Neural progenitor cell (in vitro differentiated cells): Measurements from ENCODE around the gene DLEC1. TPM values are rescaled to one million over a fixed set of nuclear protein-coding genes. Genes with fewer than 3 reads are reported as not detected.
A peak's percentile ranks its signal among the peaks of the same experiment; 100 is the strongest.

ENCODE experiments used
- DNase-seq: peaks from one replicate; pipeline ENCODE4 v3.0.0-alpha.2; 2016; ENCODE audit warnings: low spot score
- H2AFZ ChIP-seq: fragments of 200-600 bp; sonication (generic); replicated peaks from 2 replicates; pipeline ENCODE4 v1.6.1; 2016; ENCODE audit warnings: antibody characterized with exemption
- H3F3A ChIP-seq: fragments of 200-600 bp; sonication (generic); 2 replicates; pipeline ENCODE4 v1.6.1; 2016; ENCODE audit warnings: antibody characterized with exemption, low read depth
- H3K27ac ChIP-seq: fragments of 200-600 bp; sonication (generic); 2 replicates; pipeline ENCODE4 v1.5.1; 2016; ENCODE audit warnings: mild to moderate bottlenecking
- H3K27me3 ChIP-seq: fragments of 200-600 bp; sonication (generic); 2 replicates; pipeline ENCODE4 v1.6.1; 2016; ENCODE audit warnings: mild to moderate bottlenecking, moderate library complexity
- H3K36me3 ChIP-seq: fragments of 200-600 bp; sonication (generic); 2 replicates; pipeline ENCODE4 v1.5.1; 2016
- H3K4me1 ChIP-seq: fragments of 200-600 bp; sonication (generic); 2 replicates; pipeline ENCODE4 v1.6.1; 2016; ENCODE audit warnings: mixed run types
- H3K4me2 ChIP-seq: fragments of 200-600 bp; sonication (generic); 2 replicates; pipeline ENCODE4 v1.6.1; 2016
- H3K4me3 ChIP-seq: fragments of 200-600 bp; sonication (generic); 2 replicates; pipeline ENCODE4 v1.5.1; 2016
- H3K79me2 ChIP-seq: fragments of 200-600 bp; sonication (generic); 2 replicates; pipeline ENCODE4 v1.6.1; 2016; ENCODE audit warnings: low read depth
- H3K9ac ChIP-seq: fragments of 200-600 bp; sonication (generic); 2 replicates; pipeline ENCODE4 v1.6.1; 2016
- H3K9me3 ChIP-seq: fragments of 200-600 bp; sonication (generic); 2 replicates; pipeline ENCODE4 v1.5.1; 2016; ENCODE audit warnings: low read depth
- H4K20me1 ChIP-seq: fragments of 200-600 bp; sonication (generic); 2 replicates; pipeline ENCODE4 v1.6.1; 2016; ENCODE audit warnings: low read depth
- H3K27ac Mint-ChIP-seq: 3 replicates; pipeline ENCODE4 v1.8.0; 2021; ENCODE audit warnings: mixed read lengths
- H3K27me3 Mint-ChIP-seq: 2 replicates; pipeline ENCODE4 v1.8.0; 2022; ENCODE audit warnings: low read depth, mild to moderate bottlenecking, inconsistent platforms, moderate library complexity, mixed read lengths; ENCODE audit not compliant: insufficient read depth
- H3K36me3 Mint-ChIP-seq: 3 replicates; pipeline ENCODE4 v1.8.0; 2021; ENCODE audit warnings: mixed read lengths
- H3K4me1 Mint-ChIP-seq: 3 replicates; pipeline ENCODE4 v1.8.0; 2021; ENCODE audit warnings: mixed read lengths
- H3K4me3 Mint-ChIP-seq: 3 replicates; pipeline ENCODE4 v1.8.0; 2021; ENCODE audit warnings: mild to moderate bottlenecking, moderate library complexity, mixed read lengths
- H3K9me3 Mint-ChIP-seq: 3 replicates; pipeline ENCODE4 v1.8.0; 2020; ENCODE audit warnings: mixed read lengths
- EZH2 ChIP-seq: fragments of 200-600 bp; sonication (generic); IDR thresholded peaks from 2 replicates; pipeline ENCODE4 v1.6.1; 2017; ENCODE audit warnings: antibody characterized with exemption, mild to moderate bottlenecking, moderate library complexity
- EZH2phosphoT487 ChIP-seq: fragments of 200-600 bp; sonication (generic); IDR thresholded peaks from 2 replicates; pipeline ENCODE4 v1.6.1; 2017; ENCODE audit warnings: antibody characterized with exemption
- total RNA-seq: library from RNA; depleted of rRNA; stranded (reverse); fragments of >200 nt; gene quantifications from 2 replicates; pipeline ENCODE4 v1.2.3, GENCODE V29; 2015; ENCODE audit warnings: low replicate concordance
- TF ChIP-seq, protein P1 (sequence below): fragments of 200-600 bp; sonication (generic); IDR thresholded peaks from 2 replicates; pipeline ENCODE4 v1.5.1; 2017; ENCODE audit warnings: antibody characterized with exemption, mild to moderate bottlenecking

DLEC1 gene, protein sequence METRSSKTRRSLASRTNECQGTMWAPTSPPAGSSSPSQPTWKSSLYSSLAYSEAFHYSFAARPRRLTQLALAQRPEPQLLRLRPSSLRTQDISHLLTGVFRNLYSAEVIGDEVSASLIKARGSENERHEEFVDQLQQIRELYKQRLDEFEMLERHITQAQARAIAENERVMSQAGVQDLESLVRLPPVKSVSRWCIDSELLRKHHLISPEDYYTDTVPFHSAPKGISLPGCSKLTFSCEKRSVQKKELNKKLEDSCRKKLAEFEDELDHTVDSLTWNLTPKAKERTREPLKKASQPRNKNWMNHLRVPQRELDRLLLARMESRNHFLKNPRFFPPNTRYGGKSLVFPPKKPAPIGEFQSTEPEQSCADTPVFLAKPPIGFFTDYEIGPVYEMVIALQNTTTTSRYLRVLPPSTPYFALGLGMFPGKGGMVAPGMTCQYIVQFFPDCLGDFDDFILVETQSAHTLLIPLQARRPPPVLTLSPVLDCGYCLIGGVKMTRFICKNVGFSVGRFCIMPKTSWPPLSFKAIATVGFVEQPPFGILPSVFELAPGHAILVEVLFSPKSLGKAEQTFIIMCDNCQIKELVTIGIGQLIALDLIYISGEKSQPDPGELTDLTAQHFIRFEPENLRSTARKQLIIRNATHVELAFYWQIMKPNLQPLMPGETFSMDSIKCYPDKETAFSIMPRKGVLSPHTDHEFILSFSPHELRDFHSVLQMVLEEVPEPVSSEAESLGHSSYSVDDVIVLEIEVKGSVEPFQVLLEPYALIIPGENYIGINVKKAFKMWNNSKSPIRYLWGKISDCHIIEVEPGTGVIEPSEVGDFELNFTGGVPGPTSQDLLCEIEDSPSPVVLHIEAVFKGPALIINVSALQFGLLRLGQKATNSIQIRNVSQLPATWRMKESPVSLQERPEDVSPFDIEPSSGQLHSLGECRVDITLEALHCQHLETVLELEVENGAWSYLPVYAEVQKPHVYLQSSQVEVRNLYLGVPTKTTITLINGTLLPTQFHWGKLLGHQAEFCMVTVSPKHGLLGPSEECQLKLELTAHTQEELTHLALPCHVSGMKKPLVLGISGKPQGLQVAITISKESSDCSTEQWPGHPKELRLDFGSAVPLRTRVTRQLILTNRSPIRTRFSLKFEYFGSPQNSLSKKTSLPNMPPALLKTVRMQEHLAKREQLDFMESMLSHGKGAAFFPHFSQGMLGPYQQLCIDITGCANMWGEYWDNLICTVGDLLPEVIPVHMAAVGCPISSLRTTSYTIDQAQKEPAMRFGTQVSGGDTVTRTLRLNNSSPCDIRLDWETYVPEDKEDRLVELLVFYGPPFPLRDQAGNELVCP (N-terminal part only)
- total RNA-seq, result 0.60 and 1.4 TPM in 2 replicates

DNA sequence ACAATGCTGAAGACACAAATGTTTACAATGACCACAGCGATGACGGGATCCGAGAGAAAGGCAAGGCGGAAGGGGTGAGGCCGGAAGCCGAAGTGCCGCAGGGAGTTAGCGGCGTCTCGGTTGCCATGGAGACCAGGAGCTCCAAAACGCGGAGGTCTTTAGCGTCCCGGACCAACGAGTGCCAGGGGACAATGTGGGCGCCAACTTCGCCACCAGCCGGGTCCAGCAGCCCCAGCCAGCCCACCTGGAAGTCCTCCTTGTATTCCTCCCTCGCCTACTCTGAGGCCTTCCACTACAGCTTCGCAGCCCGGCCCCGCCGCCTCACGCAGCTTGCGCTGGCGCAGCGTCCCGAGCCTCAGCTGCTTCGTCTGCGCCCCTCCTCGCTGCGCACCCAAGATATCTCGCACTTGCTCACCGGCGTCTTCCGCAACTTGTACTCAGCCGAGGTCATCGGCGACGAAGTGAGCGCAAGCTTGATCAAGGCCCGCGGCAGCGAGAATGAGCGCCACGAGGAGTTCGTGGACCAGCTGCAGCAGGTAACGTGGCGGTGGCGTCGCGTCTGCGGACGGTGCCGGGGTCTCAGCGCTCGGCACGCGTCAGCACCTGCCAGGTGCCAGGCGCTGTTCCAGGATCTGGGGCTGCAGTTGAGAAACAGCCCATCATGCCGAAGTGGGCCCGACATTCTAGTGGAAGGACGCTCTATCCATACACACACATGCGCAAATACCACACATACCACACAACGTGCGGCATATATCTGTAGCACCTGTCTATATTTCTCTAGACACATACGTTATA is at the start of gene DLEC1:
Gene DLEC1, plus strand, starts transcription at position 108 of the 798 bp plus-strand sequence. Its CDS starts 18 bp downstream, at position 126.
- H3K4me2 ChIP-seq, result peak within 1 kb of the TSS; percentile 90
- Mint-ChIP-seq H3K9me3 (no peaks in the 10 kb centered on the region), H3K4me3 (peak within 1 kb of the TSS; percentile 81), H3K27ac (no peak within 1 kb of the TSS), H3K36me3 (no peaks in the 10 kb centered on the region), H3K4me1 (peaks cover 10% of the 10 kb centered on the region), H3K27me3 (peaks cover 20% of the 10 kb centered on the region)
- H2AFZ ChIP-seq, result peak within 1 kb of the TSS; percentile 99
- peaks cover 3% of the 10 kb centered on the region for H3K4me1 ChIP-seq
- H3K79me2 ChIP-seq, result no peaks in the 10 kb centered on the region
- peak within 1 kb of the TSS; percentile 57 for H3K4me3 ChIP-seq
- no peak within 1 kb of the TSS for H3K9ac ChIP-seq
- no peaks in the 10 kb centered on the region for H3K9me3 ChIP-seq
- no peaks in the 10 kb centered on the region for H3K36me3 ChIP-seq
- H3K27ac ChIP-seq, result no peak within 1 kb of the TSS
- no peaks in the 10 kb centered on the region for H4K20me1 ChIP-seq
- peak; percentile 92 for DNase-seq
- peaks cover 56% of the 10 kb centered on the region for H3K27me3 ChIP-seq
- TF ChIP-seq EZH2 (peak; percentile 76), EZH2phosphoT487 (peak; percentile 59)
- TF ChIP-seq, protein P1, sequence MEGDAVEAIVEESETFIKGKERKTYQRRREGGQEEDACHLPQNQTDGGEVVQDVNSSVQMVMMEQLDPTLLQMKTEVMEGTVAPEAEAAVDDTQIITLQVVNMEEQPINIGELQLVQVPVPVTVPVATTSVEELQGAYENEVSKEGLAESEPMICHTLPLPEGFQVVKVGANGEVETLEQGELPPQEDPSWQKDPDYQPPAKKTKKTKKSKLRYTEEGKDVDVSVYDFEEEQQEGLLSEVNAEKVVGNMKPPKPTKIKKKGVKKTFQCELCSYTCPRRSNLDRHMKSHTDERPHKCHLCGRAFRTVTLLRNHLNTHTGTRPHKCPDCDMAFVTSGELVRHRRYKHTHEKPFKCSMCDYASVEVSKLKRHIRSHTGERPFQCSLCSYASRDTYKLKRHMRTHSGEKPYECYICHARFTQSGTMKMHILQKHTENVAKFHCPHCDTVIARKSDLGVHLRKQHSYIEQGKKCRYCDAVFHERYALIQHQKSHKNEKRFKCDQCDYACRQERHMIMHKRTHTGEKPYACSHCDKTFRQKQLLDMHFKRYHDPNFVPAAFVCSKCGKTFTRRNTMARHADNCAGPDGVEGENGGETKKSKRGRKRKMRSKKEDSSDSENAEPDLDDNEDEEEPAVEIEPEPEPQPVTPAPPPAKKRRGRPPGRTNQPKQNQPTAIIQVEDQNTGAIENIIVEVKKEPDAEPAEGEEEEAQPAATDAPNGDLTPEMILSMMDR, result no peak
- peaks cover 7% of the 10 kb centered on the region for H3F3A ChIP-seq

DNA sequence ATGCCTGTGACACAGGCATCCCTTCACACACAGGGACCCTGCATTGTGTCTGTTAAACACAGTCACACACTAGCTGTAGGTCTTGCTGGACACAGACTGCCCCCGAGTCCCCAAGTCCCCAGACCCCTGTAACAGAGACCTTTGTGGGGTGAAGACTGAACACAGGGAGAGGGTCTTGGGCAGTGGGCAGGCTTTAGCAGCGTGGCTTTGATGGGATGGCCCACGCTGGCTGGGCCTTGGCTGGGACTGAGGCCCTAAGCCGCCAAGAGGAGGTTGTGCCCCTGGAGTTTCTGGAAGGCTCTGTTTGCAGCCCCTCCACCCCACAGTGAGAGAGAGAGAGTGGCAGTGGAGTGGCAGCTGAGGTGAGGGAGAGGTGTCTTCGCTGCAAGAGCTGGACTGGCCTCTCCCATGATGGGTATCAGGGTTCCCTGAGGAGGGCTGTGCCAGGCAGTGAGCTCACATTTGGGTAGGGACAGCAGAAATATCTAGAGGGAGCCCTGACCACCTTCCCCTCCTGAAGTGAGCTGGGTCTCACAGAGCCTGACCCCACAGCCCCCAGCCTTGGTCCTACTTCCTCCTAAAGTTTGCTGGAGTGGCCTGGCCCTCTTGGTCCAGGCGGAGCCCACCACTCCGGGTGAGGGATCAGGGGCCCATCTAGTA is 49.1 kb upstream of the DLEC1 start:
- Mint-ChIP-seq H3K4me1 (peaks cover 15% of the 10 kb centered on the region), H3K4me3 (no peak overlapping the region), H3K36me3 (peaks cover 1% of the 10 kb centered on the region), H3K27me3 (peaks cover 16% of the 10 kb centered on the region), H3K9me3 (no peaks in the 10 kb centered on the region), H3K27ac (peak overlapping the region; percentile 23)
- Histone ChIP-seq H3K9me3 (no peaks in the 10 kb centered on the region), H3K4me1 (no peaks in the 10 kb centered on the region), H3K4me3 (no peak overlapping the region), H3K36me3 (no peaks in the 10 kb centered on the region), H3K27me3 (no peaks in the 10 kb centered on the region), H3K27ac (no peak overlapping the region), H3F3A (no peaks in the 10 kb centered on the region), H3K4me2 (no peak overlapping the region), H4K20me1 (no peaks in the 10 kb centered on the region), H3K9ac (no peak overlapping the region), H2AFZ (no peak overlapping the region), H3K79me2 (no peaks in the 10 kb centered on the region)
- no peak for DNase-seq
- TF ChIP-seq, protein P1, result no peak
- TF ChIP-seq EZH2phosphoT487 (no peak), EZH2 (no peak)
